PC-9 (cell line): Measurements from ENCODE around the gene CPED1. TPM values are rescaled to one million over a fixed set of nuclear protein-coding genes. Genes with fewer than 3 reads are reported as not detected.

Source experiments
- BruUV-seq: library from RNA; stranded (reverse); fragments of 400-500 nt; replicated peaks from 2 replicates; lab custom pipeline; 2021; lab: Mats Ljungman, UMichigan
- CTCF ChIA-PET: fragments of 300-600 bp; sonication (Branson Sonifier 250); formaldehyde crosslinking; loops from one replicate; lab custom pipeline; 2022; ENCODE audit warnings: antibody characterized with exemption; lab: Charles Lee
- POLR2A ChIA-PET: fragments of 300-600 bp; sonication (Branson Sonifier 250); formaldehyde crosslinking; loops from one replicate; lab custom pipeline; 2022; ENCODE audit warnings: antibody characterized with exemption; ENCODE audit not compliant: unreplicated experiment; lab: Charles Lee
- DNase-seq, 2 experiments: peaks; one replicate each; pipeline versions ENCODE4 v3.0.0 to v3.0.0-alpha.2; 2015 to 2022; ENCODE audit warnings: mixed read lengths in 1 of 2
- H2AFZ ChIP-seq: fragments of 200-600 bp; sonication (generic); 2 replicates; pipeline ENCODE4 v1.8.1; 2017; ENCODE audit warnings: antibody characterized with exemption
- H3F3A ChIP-seq: fragments of 200-600 bp; sonication (generic); 2 replicates; pipeline ENCODE4 v1.8.1; 2017; ENCODE audit warnings: antibody characterized with exemption, mild to moderate bottlenecking, low read depth; ENCODE audit not compliant: insufficient read depth
- H3K27ac ChIP-seq: fragments of 200-600 bp; sonication (generic); 2 replicates; pipeline ENCODE4 v1.6.1; 2016; ENCODE audit warnings: mixed run types
- H3K27me3 ChIP-seq: fragments of 200-600 bp; sonication (generic); 2 replicates; pipeline ENCODE4 v1.6.1; 2016; ENCODE audit warnings: low read depth, mixed run types; ENCODE audit not compliant: insufficient read depth
- H3K36me3 ChIP-seq: fragments of 200-600 bp; sonication (generic); 2 replicates; pipeline ENCODE4 v1.6.1; 2016; ENCODE audit warnings: low read depth, mixed run types
- H3K4me1 ChIP-seq: fragments of 200-600 bp; sonication (generic); replicated peaks from 2 replicates; pipeline ENCODE4 v1.6.1; 2016; ENCODE audit warnings: mixed run types; ENCODE audit not compliant: insufficient read depth
- H3K4me2 ChIP-seq: fragments of 200-600 bp; sonication (generic); 2 replicates; pipeline ENCODE4 v1.6.1; 2017; ENCODE audit warnings: mixed run types
- H3K4me3 ChIP-seq: fragments of 200-600 bp; sonication (generic); 2 replicates; pipeline ENCODE4 v1.6.1; 2016; ENCODE audit warnings: mixed run types
- H3K79me2 ChIP-seq: fragments of 200-600 bp; sonication (generic); 2 replicates; pipeline ENCODE4 v1.6.1; 2017; ENCODE audit warnings: low read depth, mixed run types
- H3K9me2 ChIP-seq: fragments of 200-600 bp; sonication (generic); 2 replicates; pipeline ENCODE4 v1.8.1; 2017; ENCODE audit warnings: mild to moderate bottlenecking; ENCODE audit not compliant: insufficient read depth
- H3K9me3 ChIP-seq: fragments of 200-600 bp; sonication (generic); 2 replicates; pipeline ENCODE4 v1.8.1; 2016; ENCODE audit warnings: low read depth; ENCODE audit not compliant: insufficient read depth
- H4K20me1 ChIP-seq: fragments of 200-600 bp; sonication (generic); 2 replicates; pipeline ENCODE4 v1.8.1; 2017; ENCODE audit not compliant: insufficient read depth
- CTCF ChIP-seq: fragments of 200-600 bp; sonication (generic); conservative IDR thresholded peaks from 2 replicates; pipeline ENCODE4 v1.6.1; 2017; ENCODE audit warnings: mixed run types, antibody characterized with exemption, mild to moderate bottlenecking, moderate library complexity
- EZH2 ChIP-seq: fragments of 200-600 bp; sonication (generic); IDR thresholded peaks from 2 replicates; pipeline ENCODE4 v1.8.0; 2017; ENCODE audit warnings: antibody characterized with exemption, low read depth
- intact Hi-C: fragments of 100-400 bp; cut with micrococcal nuclease; formaldehyde crosslinking; loops from one replicate; pipeline ENCODE4 v1.10.0; 2022; ENCODE audit not compliant: unreplicated experiment
- total RNA-seq: library from RNA; stranded (reverse); gene quantifications from 2 replicates; pipeline ENCODE4 v1.2.3, GENCODE V29; 2021

The CPED1 gene
- total RNA-seq, 1 experiment from 2014 or later, result 2.4 TPM

GRCh38 chr7:121169469-121169868, 181.0 kb downstream of the CPED1 start:
- H3K4me1 ChIP-seq, result no peaks in the 10 kb centered on the region
- no peaks in the 10 kb centered on the region for H3F3A ChIP-seq
- TF ChIP-seq EZH2, result no peak
- no peak for TF ChIP-seq CTCF
- ChIA-PET CTCF (no interaction called here), POLR2A (no interaction called here)
- no peak overlapping the region for H3K27ac ChIP-seq
- no TSS peak for BruUV-seq
- intact Hi-C loops, result no loop called here
- DNase-seq, result no peak
- no peak overlapping the region for H3K4me3 ChIP-seq
- no peaks in the 10 kb centered on the region for H3K79me2 ChIP-seq
- peaks cover 5% of the 10 kb centered on the region; the same call in 1 of the 2 replicates for H3K9me2 ChIP-seq
- H3K36me3 ChIP-seq, result no peaks in the 10 kb centered on the region
- peak overlapping the region; percentile 17; the same call in 1 of the 2 replicates for H2AFZ ChIP-seq
- H3K4me2 ChIP-seq, result no peak overlapping the region
- H3K9me3 ChIP-seq, result no peaks in the 10 kb centered on the region
- H3K27me3 ChIP-seq, result no peaks in the 10 kb centered on the region
- H4K20me1 ChIP-seq, result no peaks in the 10 kb centered on the region

GRCh38 chr7:121172484-121172883, 184.0 kb downstream of the CPED1 start:
- TF ChIP-seq CTCF, result no peak
- no peak for TF ChIP-seq EZH2
- no peaks in the 10 kb centered on the region for H4K20me1 ChIP-seq
- H3K4me3 ChIP-seq, result no peak overlapping the region
- no peaks in the 10 kb centered on the region for H3F3A ChIP-seq
- H3K79me2 ChIP-seq, result no peaks in the 10 kb centered on the region
- BruUV-seq, result no TSS peak
- no peak for DNase-seq
- no peaks in the 10 kb centered on the region for H3K27me3 ChIP-seq
- ChIA-PET POLR2A (no interaction called here), CTCF (no interaction called here)
- peaks cover 5% of the 10 kb centered on the region; the same call in 1 of the 2 replicates for H3K9me2 ChIP-seq
- H3K36me3 ChIP-seq, result no peaks in the 10 kb centered on the region
- H3K4me2 ChIP-seq, result no peak overlapping the region
- no peak overlapping the region for H2AFZ ChIP-seq
- H3K9me3 ChIP-seq, result no peaks in the 10 kb centered on the region
- no peaks in the 10 kb centered on the region for H3K4me1 ChIP-seq
- intact Hi-C loops, result no loop called here
- H3K27ac ChIP-seq, result no peak overlapping the region

- intact Hi-C loops, result no loop called here
- DNase-seq, result no peak
- CTCF ChIA-PET, result interaction anchor here (0.6 kb wide), 1 partner anchor 47 kb away, joined by 3 read pairs; no protein-coding TSS in a partner anchor
- Histone ChIP-seq H3K4me1 (no peaks in the 10 kb centered on the region), H4K20me1 (no peaks in the 10 kb centered on the region), H3F3A (no peaks in the 10 kb centered on the region), H3K9me3 (no peaks in the 10 kb centered on the region), H3K36me3 (no peaks in the 10 kb centered on the region), H2AFZ (no peak overlapping the region), H3K4me3 (no peak overlapping the region), H3K27ac (no peak overlapping the region), H3K9me2 (peaks cover 5% of the 10 kb centered on the region; the same call in 1 of the 2 replicates), H3K79me2 (no peaks in the 10 kb centered on the region), H3K4me2 (no peak overlapping the region), H3K27me3 (no peaks in the 10 kb centered on the region)
- POLR2A ChIA-PET, result interaction anchor here (0.7 kb wide), 1 partner anchor 452 kb away, joined by 3 read pairs; no protein-coding TSS in a partner anchor
- TF ChIP-seq CTCF (no peak), EZH2 (no peak)
- BruUV-seq, result no TSS peak
Measured at GRCh38 chr7:121175826-121176225, 187.3 kb downstream of the CPED1 start.
